Measurements from ENCODE around the gene PDE6D. TPM values are rescaled to one million over a fixed set of nuclear protein-coding genes. Genes with fewer than 3 reads are reported as not detected.

PDE6D gene
- polyA plus RNA-seq, 6 donors from 2014 or later, result 63.0 to 129 (median 70.4) TPM

DNA sequence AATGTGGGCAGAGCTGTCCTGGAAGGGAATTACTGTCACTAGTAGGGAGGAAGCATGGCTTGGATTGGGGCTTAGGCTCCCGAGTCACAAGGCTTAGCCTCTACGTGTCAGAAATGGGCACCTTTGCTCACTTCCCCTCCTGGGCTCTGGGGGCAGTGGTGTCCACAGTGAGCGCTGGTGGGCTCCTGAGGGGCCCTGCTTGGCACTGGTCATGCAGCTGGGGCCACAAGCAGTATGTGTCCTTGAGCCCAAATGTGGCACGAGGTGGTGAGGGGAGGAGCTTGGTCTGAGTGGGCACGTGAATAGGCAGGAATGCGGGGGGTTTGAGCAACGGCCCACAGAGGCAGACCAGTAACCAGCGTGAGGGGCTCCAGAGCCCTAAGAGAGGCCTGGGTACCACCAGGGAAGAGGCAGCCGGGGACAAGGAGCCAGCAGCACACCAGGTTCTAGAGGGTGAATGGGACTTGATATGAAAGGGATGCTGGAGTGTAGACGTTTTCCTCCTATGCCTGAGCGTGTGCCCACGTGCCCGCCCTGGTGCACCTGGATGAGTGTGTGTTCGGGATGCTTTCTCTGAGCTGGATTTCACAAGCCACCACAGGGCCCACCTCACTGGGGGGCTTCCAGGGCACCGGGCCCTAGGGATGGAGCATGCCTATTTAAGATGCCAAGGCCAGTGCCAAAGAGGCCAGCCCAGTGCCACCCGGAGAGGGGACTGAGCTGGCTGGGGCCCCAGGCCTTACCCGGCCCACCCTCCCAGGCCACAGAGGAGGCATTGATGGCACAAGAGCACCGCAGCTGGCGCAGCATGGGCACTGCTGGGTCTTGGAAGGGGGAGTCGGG is 95.5 kb downstream of the PDE6D start:
- ATAC-seq (ENCODE audit: low read depth in 2 of 2), result no peak
- peak overlapping the region in 4 of 6 donors; percentile 11 to 86 (median 47) for H3K27ac Mint-ChIP-seq

DNA sequence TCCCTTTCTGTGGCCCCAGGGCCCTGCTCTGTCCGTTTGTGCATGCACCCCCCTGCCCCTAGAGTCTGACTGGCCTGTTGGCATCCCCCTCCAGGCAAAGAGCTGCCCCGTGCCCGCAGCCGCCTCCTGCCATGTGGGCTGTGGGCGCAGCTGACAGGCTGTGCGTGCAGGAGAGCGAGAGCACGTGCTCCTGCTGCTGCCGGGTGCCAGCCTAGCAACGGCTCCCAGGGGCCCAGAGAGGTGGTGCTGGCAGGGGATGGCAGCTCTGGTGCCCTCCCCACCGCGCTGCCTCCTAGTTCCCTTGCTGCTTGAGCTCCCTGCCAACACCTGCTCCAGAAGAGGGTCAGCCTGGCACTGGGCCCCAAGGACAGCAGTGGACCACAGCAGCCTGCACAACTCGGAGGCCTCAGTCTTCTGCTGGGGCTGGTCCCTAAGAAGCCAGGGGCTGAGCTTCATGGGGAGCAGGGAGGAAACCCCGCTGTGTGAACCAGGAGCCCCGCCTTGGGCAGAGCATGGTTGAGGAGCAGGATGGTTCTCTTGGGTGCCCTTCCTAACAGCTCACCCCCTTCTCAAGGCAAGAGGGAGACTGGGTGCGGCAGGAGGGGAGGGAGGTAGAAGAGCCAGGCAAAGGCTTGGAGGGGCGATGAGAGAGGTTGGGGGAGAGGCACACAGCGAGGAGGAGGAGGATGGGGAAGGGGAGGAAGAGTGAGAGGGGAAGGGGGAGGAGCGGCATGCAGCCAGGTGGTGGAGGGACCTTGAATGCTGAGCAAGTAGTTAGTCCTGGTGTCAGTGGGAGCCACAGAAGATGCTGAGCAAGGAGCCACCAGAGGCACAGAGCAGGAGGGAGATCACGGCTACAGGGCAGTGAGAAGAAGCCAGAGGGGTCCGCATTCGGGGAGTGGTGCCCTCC is 96.5 kb downstream of the PDE6D start:
- DNase-seq (peak; percentile 47), ATAC-seq (ENCODE audit: low read depth in 2 of 2) (peak; percentile 32 to 50)
- Mint-ChIP-seq H3K4me1 (peaks cover 44 to 59% (median 55%) of the 10 kb centered on the region in 3 donors), H3K27ac (peak overlapping the region in 5 of 6 donors; percentile 11 to 87 (median 70)), H3K36me3 (no peaks in the 10 kb centered on the region), H3K27me3 (no peaks in the 10 kb centered on the region), H3K9me3 (no peaks in the 10 kb centered on the region), H3K4me3 (peak overlapping the region in 2 of 8 donors; percentile 41 to 69)

More for the DNA sequence above, 95.5 kb downstream of the PDE6D start:
- H3K4me1 Mint-ChIP-seq, result peaks cover 41 to 54% (median 49%) of the 10 kb centered on the region in 3 donors
- H3K9me3 Mint-ChIP-seq, result no peaks in the 10 kb centered on the region
- no peaks in the 10 kb centered on the region for H3K36me3 Mint-ChIP-seq
- peak overlapping the region in 2 of 8 donors; percentile 41 to 69 for H3K4me3 Mint-ChIP-seq
- H3K27me3 Mint-ChIP-seq, result no peaks in the 10 kb centered on the region
- no peak for DNase-seq

DNA sequence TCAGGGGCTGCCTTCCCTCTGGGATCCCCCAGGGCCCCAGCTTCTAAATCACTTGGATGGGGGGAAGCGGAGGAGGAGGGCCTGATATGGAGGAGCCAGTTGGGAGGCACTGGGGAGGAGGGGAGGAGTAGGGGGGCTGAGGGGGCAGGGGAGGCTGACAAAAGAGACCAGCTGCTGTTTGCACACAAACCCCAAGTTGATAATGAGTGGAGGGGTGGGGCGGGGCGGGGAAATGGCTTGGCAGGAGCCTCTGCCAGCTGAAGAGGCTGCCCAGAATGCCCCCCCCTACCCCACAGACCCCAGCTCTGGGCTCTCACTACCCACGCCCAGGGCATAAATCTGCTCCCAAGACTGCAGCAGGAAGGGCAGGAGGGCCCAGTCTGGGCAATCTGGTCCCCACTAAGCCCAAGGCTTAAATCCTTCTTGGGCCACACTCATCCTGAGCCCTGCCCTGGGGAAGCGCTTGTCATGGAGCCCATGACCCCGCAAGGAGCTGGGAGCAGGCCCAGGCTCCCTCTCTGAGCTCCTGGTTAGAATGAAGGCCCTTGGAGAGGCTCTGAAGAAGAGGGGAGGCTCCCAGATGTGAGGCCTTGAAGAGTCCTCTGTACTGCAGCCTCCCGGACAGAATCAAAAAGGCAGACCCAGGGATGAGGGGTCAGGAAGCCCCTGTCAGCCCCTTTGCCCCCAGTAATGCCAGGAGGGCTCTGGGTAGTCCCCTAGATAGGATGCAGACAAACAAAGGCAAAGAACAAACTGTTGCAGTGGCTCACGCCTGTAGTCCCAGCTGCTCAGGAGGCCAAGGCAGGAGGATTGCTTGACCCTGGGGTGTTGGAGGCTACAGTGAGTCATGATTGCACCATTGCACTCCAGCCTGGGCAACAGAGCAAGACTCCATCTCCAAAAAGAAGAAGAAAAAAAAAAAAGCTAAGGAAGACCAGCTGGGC is 97.5 kb downstream of the PDE6D start:
- H3K4me3 Mint-ChIP-seq, result peak overlapping the region in 2 of 8 donors; percentile 6 to 37
- peak overlapping the region in 3 of 6 donors; percentile 11 to 87 (median 70) for H3K27ac Mint-ChIP-seq
- peaks cover 48 to 64% (median 56%) of the 10 kb centered on the region in 3 donors for H3K4me1 Mint-ChIP-seq
- H3K36me3 Mint-ChIP-seq, result no peaks in the 10 kb centered on the region
- no peaks in the 10 kb centered on the region for H3K9me3 Mint-ChIP-seq
- DNase-seq, result no peak
- H3K27me3 Mint-ChIP-seq, result no peaks in the 10 kb centered on the region
- ATAC-seq (ENCODE audit: low read depth in 2 of 2), result no peak

DNA sequence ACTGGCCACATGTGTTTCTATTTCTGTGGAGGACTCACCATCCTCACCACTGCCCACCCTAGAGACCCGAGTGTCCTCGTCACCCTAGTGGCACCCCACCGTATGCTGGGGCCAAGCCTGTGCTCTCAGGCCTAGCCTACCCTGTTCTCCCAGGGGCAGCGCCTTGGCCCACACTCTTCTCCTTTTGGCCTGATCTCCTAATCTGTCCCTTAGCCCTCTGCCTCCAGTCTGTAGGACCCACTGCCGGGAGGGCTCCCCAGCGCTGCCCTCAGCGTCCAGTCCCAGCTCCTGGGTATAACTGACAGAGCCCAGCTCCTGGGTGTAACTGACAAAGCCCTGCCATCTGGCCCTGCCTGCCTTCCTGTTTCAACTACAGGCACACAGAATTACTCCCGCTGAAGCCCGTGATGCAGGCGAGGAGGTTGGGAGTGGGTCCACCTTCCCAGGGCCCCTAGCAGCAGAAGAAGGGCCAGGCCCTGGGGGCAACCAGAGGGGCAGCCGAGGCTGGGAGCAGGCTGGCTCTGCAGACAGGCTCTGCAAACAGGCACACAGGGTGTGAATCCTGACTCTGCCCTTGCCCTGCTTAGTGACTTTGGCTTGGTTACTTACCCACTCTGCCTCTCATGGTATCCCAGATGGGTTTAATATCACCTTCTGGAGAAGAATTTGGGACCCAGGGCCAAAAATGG is 98.3 kb downstream of the PDE6D start:
- DNase-seq (no peak), ATAC-seq (ENCODE audit: low read depth in 2 of 2) (no peak)
- peak overlapping the region; percentile 41 to 86 (median 73) for H3K4me3 Mint-ChIP-seq
- H3K4me1 Mint-ChIP-seq, result peaks cover 50 to 65% (median 52%) of the 10 kb centered on the region in 3 donors
- peak overlapping the region in 5 of 6 donors; percentile 80 to 94 (median 91) for H3K27ac Mint-ChIP-seq
- no peaks in the 10 kb centered on the region for H3K27me3 Mint-ChIP-seq
- H3K9me3 Mint-ChIP-seq, result no peaks in the 10 kb centered on the region
- H3K36me3 Mint-ChIP-seq, result no peaks in the 10 kb centered on the region

Other genes starting within 250 kb of the PDE6D start
- not detected for gene TEX44, start 188.4 kb downstream of the PDE6D start, polyA plus RNA-seq (ENCODE audit: low read depth in 6 of 6)
- gene PTMA, start 72.8 kb downstream of the PDE6D start, polyA plus RNA-seq (ENCODE audit: low read depth in 6 of 6), result 1,000 to 10,000 TPM; 1,295 to 2,538 (median 2,137) TPM
- gene COPS7B, start 5.2 kb upstream of the PDE6D start, polyA plus RNA-seq (ENCODE audit: low read depth in 6 of 6), result 10 to 100 TPM; 26.0 to 36.1 (median 32.7) TPM
- not detected for gene NPPC, start 145.1 kb upstream of the PDE6D start, polyA plus RNA-seq (ENCODE audit: low read depth in 6 of 6)
- gene DIS3L2, start 180.4 kb upstream of the PDE6D start, polyA plus RNA-seq (ENCODE audit: low read depth in 6 of 6), result 10 to 100 TPM in 5 of 6 donors, 1 to 10 TPM in 1; 6.0 to 29.0 (median 17.6) TPM